NOMO-1 treated with dmso at 0.1 percent for 144 hours (cell line): ENCODE results near the gene FNBP1.
"Not testable (repeated sequence)": the region's sequence is repeated elsewhere in the genome, so short reads cannot be mapped to it uniquely, and the experiment has no call there.

Source experiments
- DNase-seq: peaks from one replicate; lab custom pipeline; 2025; ENCODE audit not compliant: unreplicated experiment; lab: John Stamatoyannopoulos, UW

FNBP1 gene

DNA sequence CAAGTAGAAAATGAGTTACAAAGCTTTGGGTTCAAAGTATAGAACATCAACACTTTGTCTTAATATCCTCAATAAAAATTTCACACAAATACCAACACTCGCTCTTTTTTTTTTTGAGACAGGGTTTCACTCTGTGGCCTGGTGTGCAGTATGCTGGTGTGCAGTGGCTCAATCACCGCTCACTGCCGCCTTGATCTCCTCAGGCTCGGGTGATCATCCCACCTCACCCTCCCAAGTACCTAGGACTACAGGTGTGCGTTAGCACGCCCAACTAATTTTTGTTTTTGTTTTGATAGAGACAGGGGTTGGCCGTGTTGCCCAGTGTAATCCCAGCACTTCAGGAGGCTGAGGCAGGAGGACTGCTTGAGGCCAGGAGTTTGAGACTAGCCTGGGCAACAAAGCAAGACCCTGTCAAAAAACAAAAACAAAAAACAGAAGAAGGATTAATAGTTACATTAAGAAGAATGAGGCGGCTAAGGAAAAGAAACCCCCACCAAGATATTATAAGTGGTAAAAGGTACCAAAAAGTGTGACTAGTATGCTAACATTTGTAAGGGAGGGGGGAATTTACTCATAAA lies 20.3 kb downstream of the FNBP1 start:
- no peak for DNase-seq

DNA sequence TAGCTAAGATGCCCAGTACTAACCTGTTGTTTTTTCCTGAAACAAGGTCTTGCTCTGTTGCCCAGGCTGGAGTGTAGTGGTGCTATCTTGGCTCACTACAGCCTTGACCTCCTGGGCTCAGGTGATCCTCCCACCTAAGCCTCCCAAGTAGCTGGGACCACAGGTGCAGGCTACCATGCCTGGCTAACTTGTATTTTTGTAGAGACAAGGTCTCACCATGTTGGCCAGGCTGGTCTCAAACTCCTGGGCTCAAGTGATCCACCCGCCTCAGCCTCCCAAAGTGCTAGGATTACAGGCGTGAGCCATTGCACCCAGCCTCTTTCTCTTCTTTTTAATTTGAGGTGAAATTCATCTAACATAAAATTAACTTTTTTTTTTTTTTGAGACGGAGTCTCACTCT lies 21.1 kb downstream of the FNBP1 start:
- DNase-seq = not testable (repeated sequence)

GRCh38 chr9:130021123-130021522 lies 21.9 kb downstream of the FNBP1 start:
- no peak for DNase-seq

GRCh38 chr9:130020618-130021017 lies 22.4 kb downstream of the FNBP1 start:
- DNase-seq = no peak

DNA sequence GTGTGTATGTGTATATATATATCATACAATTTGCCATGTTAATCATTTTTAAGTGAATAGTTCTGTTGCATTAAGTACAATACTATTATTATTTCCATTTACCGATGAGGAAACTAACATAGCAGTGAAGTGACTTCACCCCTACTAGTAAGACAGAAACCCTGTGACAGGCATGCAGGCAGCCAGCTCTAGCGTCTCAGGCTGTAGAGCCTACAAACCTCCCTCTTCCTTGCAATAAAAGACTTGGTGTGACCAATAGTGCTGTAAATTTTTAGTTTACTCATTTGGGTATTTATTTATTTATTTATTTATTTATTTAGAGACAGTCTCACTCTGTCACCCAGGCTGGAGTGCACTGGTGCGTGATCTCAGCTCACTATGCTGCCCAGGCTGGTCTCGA lies 24.7 kb downstream of the FNBP1 start:
- DNase-seq = no peak

- not testable (repeated sequence) for DNase-seq
Observed at GRCh38 chr9:130017510-130017909, 25.5 kb downstream of the FNBP1 start.

GRCh38 chr9:130017076-130017475 lies 25.9 kb downstream of the FNBP1 start:
- no peak for DNase-seq

GRCh38 chr9:130015353-130016019 lies 27.5 kb downstream of the FNBP1 start:
- DNase-seq = no peak

- DNase-seq = no peak
Observed at GRCh38 chr9:130013326-130013725, 29.7 kb downstream of the FNBP1 start.

GRCh38 chr9:130010151-130010988 lies 32.6 kb downstream of the FNBP1 start:
- DNase-seq = no peak

GRCh38 chr9:130009546-130009945 lies 33.4 kb downstream of the FNBP1 start:
- not testable (repeated sequence) for DNase-seq

- DNase-seq = no peak
Observed at GRCh38 chr9:130008538-130008937, 34.5 kb downstream of the FNBP1 start.

DNA sequence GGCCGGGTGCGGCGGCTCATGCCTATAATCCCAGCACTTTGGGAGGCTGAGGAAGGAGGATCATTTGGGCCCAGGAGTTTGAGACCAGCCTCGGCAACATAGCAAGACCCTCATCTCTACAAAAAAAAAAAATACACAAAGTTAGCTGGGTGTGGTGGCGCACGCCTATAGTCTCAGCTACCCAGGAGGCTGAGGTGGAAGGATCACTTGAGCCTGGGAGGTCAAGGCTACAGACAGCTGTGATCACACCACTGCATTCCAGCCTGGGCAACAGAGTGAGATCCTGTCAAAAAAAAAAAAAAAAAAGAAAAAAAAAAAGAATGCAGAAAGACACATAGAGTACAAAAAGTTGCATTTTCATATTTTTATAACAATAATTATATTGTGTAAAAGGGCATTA lies 36.0 kb downstream of the FNBP1 start:
- not testable (repeated sequence) for DNase-seq

GRCh38 chr9:130003943-130004552 lies 38.9 kb downstream of the FNBP1 start:
- no peak for DNase-seq

GRCh38 chr9:130002320-130002719 lies 40.7 kb downstream of the FNBP1 start:
- no peak for DNase-seq

- DNase-seq = no peak
Observed at GRCh38 chr9:130001190-130001589, 41.8 kb downstream of the FNBP1 start.

GRCh38 chr9:129999141-129999510 lies 43.9 kb downstream of the FNBP1 start:
- no peak for DNase-seq

DNA sequence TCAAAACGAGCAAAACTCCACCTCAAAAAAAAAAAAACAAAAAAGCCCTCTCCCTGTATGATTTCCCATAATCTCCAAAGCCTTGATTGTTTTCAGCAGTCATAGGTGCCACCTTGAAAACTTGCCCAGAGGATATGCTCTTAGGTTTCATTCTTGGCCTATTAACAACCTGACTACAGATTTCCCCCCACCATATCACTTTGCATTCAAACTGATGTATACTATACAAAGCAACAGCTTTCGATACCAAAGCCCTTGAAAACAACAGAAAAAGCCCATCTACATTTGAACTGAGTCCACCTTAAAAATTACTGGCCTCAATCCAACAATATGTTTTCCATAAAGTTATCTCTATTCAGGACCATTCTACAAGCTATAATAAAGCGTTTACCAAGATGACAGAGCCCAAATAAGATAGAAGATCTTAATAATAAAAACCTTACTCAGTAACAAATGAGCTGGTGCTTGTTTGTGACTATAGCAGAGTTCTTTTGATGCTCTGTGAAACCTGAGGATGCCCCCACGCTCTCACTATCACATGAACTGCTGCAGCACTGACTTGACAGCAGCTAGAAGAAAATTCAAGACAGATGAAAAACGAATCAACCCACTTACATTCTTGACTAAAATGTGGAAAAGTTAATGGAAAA lies 44.4 kb downstream of the FNBP1 start:
- no peak for DNase-seq

DNA sequence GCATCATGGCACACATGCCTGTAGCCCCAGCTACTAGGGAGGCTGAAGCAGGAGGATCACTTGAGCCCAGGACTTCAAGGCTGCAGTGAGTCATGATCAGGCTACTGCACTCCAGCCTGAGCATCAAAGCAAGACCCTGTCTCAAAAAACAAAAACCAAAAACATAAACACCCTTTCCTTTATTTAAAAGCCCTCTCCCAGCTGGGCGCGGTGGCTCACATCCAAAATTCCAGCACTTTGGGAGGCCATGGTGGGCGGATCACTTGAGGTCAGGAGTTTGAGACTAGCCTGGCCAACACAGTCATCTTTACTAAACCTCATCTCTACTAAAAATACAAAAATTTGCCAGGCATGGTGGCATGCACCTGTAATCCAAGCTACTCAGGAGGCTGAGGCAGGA lies 45.3 kb downstream of the FNBP1 start:
- DNase-seq = not testable (repeated sequence)

DNA sequence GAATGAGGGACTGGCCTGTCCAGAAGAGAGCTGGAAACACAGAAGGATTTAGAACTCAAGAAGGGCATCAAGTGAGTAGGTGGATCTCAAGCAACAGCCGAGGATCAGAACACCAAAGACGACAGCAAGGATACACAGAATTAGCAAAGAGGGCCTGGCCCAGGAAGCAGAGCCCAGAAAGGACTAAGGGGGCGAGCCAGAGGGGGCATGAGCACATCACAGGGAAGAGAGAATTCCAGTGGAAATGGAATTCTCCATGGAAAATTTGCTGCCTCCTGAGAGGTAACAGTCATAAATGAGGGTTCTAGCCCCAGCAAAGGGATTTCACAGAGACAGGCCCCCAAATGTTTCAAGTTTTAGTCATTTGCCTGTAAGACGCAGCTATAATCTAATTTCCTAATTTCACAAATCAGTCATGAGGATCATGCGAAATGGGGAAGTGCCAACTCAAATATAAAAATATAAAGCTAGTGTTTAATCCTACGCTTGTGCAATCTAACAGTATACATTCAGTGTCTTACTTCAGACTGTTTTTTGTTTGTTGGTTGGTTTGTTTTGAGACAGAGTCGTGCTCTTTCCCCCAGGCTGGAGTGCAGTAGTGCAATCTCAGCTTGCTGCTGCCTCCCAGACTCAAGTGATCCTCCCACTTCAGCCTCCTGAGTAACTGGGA lies 46.7 kb downstream of the FNBP1 start:
- peak; percentile 52 for DNase-seq
